ENCODE measurements around the gene HEY2.

DNA sequence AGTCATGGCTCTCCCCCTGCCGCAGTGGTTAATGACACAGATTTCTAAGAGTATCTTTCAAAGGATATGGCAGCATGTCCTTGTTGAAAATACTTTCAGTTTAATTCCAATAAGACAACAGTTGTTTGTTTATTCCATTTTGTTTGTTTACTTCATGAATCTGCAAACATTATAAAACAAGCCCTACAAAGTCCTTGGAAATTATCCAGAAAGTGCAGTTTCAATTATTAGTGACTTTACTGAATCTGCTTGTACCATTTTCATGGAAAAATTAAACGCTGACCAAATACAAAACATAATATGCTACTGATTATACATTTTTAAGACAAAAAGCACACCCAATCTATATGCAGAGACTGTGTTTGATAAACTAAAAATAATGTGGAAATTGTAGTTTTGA is 3.3 kb downstream of the HEY2 start:
- TF ChIP-seq, protein P1, sequence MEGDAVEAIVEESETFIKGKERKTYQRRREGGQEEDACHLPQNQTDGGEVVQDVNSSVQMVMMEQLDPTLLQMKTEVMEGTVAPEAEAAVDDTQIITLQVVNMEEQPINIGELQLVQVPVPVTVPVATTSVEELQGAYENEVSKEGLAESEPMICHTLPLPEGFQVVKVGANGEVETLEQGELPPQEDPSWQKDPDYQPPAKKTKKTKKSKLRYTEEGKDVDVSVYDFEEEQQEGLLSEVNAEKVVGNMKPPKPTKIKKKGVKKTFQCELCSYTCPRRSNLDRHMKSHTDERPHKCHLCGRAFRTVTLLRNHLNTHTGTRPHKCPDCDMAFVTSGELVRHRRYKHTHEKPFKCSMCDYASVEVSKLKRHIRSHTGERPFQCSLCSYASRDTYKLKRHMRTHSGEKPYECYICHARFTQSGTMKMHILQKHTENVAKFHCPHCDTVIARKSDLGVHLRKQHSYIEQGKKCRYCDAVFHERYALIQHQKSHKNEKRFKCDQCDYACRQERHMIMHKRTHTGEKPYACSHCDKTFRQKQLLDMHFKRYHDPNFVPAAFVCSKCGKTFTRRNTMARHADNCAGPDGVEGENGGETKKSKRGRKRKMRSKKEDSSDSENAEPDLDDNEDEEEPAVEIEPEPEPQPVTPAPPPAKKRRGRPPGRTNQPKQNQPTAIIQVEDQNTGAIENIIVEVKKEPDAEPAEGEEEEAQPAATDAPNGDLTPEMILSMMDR (IDR thresholded peaks at IDR 0.05) = no peak
- no peak for TF ChIP-seq POLR2AphosphoS5 (IDR thresholded peaks at IDR 0.05)
